Embryonic facial prominence (tissue), 1 donor: ENCODE results near the gene PEAR1.
"Not testable (repeated sequence)": the region's sequence is repeated elsewhere in the genome, so short reads cannot be mapped to it uniquely, and the experiment has no call there.

ENCODE experiments used
- DNase-seq: peaks from one replicate; pipeline ENCODE4 v3.0.0-alpha.2; 2016; ENCODE audit errors: extremely low spot score

PEAR1 gene

GRCh38 chr1:156920233-156921052, 26.9 kb downstream of the PEAR1 start, which contains the start of gene LRRC71:
TSS of gene LRRC71 (plus strand) at chr1:156920632. CDS start at chr1:156920804, 172 bp downstream.
- DNase-seq = no peak

- DNase-seq = no peak
Observed at GRCh38 chr1:156921053-156921529, 27.6 kb downstream of the PEAR1 start.

GRCh38 chr1:156922986-156923669, 29.6 kb downstream of the PEAR1 start:
- no peak for DNase-seq

GRCh38 chr1:156923670-156924477, 30.4 kb downstream of the PEAR1 start:
- DNase-seq = no peak

- no peak for DNase-seq
Observed at GRCh38 chr1:156924478-156925153, 31.1 kb downstream of the PEAR1 start.

DNA sequence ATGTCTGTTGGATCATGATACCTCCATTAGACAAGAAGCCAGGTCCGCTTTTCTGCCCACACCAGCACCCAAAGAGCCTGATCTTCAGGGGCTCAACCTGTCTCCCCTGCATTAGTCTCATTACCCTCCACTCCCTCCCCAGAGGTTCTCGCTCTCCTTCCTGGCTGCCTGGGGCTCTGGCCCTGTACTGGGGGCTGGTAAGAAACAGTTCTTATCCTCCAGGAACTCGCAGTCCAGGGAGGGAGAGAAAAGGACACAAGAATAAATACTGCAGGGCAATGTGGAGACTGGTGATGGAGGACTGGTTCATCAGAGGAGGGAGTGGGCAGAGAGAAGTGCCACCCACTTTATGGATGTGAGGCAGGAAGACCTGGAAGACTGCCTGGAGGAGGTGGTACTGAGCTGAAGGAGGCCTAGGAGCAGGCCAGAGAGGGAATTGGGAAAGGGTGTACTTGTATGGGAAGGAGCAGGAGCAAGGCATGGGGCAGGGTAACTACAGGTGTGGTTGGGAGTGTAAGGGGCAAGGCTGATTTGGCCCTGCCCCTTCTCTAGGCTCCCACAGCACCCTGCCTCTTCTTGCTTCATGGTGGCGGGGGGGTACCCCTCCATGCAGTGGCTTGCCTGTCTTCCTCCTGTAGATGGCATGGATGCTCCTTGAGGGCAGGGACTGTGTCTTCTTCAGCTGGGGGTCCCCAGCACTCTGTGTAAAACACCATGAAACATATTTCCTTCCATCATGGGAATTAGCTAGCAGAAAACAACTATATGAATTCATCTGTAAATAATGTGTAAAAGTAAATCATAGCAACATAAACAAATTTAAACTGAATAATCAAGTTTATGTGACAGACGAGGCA, 31.9 kb downstream of the PEAR1 start:
- DNase-seq = no peak

- no peak for DNase-seq
Observed at GRCh38 chr1:156926175-156926574, 32.7 kb downstream of the PEAR1 start.

DNA sequence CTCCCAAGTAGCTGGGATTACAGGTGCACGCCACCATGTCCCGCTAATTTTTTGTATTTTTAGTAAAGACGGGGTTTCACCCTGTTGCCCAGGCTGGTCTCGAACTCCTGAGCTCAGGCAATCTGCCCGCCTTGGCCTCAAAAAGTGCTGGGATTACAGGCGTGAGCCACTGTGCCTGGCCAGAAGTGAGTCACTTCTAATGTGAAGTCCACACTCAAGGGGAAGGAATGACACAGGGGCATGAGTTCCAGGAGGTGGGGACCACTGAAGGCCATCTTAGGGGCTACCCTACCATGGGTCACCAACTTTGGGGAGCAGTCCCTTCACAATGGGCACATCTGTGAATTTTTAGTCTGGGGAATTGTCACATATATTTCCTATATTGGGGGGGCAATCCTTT, 33.2 kb downstream of the PEAR1 start:
- not testable (repeated sequence) for DNase-seq

DNA sequence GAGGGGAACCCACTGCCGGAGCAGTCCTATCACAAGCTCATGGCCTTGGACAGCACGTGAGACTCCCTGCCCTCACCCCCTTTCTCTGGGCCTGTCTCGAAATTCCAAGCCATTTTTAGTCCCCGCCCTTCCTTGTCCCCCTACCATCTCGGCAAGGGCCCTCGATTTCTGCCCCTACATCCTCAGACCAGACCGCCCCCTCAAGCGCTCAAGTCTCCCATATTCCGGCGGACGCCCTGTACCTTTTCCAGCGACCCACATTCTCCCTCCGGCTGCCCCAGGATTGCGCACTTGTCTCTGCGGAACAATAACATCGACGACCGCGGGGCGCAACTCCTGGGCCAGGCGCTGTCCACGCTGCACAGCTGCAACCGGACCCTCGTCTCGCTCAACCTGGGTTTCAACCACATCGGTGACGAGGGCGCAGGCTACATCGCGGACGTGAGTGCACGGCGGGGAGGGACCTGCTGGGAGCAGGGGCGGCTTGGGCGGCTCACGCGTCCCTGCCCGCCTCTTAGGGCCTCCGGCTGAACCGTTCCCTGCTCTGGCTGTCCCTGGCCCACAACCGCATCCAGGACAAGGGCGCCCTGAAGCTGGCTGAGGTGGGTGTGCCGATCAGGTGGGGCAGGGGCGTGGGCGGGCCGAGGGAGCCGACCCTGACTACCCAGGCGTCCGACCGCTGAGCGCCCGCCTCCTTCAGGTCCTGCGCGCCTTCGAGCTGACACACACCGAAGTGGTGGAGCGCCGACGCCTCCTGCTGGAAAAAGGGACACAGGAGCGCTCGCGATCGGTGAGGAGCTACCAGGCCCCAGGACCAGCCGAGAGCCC, 33.9 kb downstream of the PEAR1 start:
- no peak for DNase-seq

DNA sequence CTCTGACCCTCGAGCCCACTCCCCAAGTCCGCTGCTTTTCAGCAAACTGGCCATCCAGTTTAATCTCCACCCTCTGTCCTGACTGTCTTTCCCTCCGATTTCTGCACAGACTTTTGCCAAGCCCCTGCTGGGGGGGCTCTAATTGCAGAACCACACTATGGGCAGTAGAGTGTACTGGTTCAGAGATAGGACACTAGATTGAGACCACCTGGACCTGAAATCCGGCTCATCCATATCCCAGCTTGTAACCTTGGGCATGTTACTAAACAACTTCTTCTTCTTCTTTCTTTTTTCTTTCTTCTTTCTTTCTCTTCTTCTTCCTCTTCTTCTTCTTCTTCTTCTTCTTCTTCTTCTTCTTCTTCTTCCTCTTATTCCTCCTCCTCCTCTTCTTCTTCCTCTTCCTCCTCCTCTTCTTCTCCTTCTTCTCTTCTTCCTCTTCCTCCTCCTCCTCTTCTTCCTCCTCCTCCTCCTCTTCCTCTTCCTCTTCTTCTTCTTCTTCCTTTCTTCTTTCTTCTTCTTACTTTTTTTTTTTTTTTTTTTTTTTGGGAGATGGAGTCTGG, 34.6 kb downstream of the PEAR1 start:
- DNase-seq = no peak

GRCh38 chr1:156929596-156930238, 36.2 kb downstream of the PEAR1 start:
- DNase-seq = no peak

DNA sequence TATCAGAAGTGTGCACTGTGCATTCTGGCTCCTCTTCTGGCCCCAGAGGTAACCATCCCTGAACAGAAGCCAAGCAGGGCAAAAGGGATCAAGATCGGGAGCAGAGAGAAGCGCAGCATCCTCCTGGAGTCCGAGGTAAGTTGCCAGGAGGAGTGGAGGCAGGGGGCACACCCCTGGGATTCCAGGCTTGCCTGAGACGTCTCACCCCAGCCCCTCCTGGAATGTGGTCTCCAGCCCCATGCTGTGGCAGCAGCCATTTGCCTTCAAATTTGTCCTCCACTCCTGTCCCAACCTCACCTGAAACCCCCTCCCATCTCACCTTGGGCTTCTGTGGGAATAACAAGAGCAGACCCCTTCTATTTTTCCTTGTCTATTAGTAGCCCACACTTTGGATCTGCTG, 37.0 kb downstream of the PEAR1 start:
- no peak for DNase-seq

- DNase-seq = no peak
Observed at GRCh38 chr1:156931211-156931952, 37.9 kb downstream of the PEAR1 start.

DNA sequence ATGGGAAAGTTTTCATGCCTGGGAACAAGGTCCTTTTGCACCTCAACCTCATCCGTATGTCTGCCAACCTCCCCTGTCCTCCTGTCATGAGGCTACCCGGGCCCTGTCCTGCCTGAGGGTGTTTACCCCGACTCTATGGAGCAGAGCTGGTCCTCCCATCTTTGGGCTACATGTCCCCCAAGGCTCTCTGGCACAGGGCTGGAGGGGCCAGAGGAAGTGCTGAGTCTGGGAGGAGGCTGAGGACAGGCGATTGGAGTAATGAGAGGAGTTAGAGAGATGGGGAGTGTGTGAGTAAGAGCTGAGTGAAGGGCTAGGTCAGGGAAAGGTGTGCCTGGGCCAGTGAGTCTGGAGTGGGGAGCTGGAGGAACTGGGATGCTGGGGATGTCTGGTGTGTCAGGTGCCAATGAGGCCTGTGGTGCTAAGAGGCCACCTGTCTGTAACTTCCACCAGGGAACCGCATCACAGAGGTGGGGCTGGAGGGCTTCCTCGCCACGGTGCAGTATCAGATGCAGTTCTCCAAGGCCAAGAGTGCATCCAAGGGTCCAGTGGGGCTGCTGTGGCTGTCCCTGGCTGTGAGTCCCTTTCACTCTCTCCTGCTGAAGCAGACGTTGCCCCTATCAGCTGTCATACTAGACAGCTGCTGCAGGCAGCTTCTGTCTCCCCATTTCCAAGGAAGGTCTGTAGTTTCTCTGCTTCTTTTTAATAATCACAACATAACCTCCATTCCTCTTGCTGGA, 38.6 kb downstream of the PEAR1 start:
- no peak for DNase-seq

GRCh38 chr1:156933136-156933535, 39.6 kb downstream of the PEAR1 start:
- DNase-seq = no peak

GRCh38 chr1:156935505-156936128, 42.1 kb downstream of the PEAR1 start:
- no peak for DNase-seq

DNA sequence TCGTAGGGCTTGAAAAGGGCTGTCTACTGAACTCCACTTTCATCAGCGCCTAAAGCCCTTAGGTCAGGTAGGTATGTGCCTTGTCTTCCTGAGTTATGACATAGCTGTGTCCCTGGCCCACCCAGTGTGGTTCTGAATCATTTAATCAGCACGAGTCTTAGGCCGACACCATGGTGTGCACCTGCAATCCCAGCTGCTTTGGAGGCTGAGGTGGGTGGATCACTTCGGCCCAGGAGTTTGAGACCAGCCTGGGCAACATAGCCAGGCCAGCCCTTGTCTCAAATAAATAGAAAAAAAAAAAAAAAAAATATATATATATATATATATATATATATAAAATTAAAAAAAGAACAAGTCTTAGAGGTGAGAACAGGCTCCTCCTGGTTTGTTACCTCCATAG, 42.7 kb downstream of the PEAR1 start:
- DNase-seq = no peak
